NCI-H187 treated with DMSO at 0.1 percent for 48 hours (cell line): ENCODE results near the gene B3GALT5.

ENCODE experiments used
- DNase-seq: peaks from one replicate; lab custom pipeline; 2025; lab: John Stamatoyannopoulos, UW

The B3GALT5 gene

GRCh38 chr21:39696196-39696595, 83.5 kb downstream of the B3GALT5 start:
- no peak for DNase-seq

GRCh38 chr21:39696618-39697017, 83.9 kb downstream of the B3GALT5 start:
- DNase-seq: no peak

- no peak for DNase-seq
Observed at GRCh38 chr21:39700318-39700717, 87.6 kb downstream of the B3GALT5 start.

- DNase-seq: no peak
Observed at GRCh38 chr21:39703578-39703977, 90.8 kb downstream of the B3GALT5 start.

GRCh38 chr21:39705849-39706248, 93.1 kb downstream of the B3GALT5 start:
- no peak for DNase-seq

GRCh38 chr21:39707316-39707715, 94.6 kb downstream of the B3GALT5 start:
- no peak for DNase-seq

GRCh38 chr21:39710866-39711265, 98.1 kb downstream of the B3GALT5 start:
- DNase-seq: no peak

- no peak for DNase-seq
Observed at GRCh38 chr21:39712273-39712672, 99.5 kb downstream of the B3GALT5 start.

GRCh38 chr21:39712976-39713375, 100.2 kb downstream of the B3GALT5 start:
- DNase-seq: peak; percentile 1

GRCh38 chr21:39713905-39714304, 101.2 kb downstream of the B3GALT5 start:
- no peak for DNase-seq

- DNase-seq: no peak
Observed at GRCh38 chr21:39714331-39714730, 101.6 kb downstream of the B3GALT5 start.

GRCh38 chr21:39715804-39716397, 103.2 kb downstream of the B3GALT5 start:
- DNase-seq: no peak

- no peak for DNase-seq
Observed at GRCh38 chr21:39720126-39720778, 107.5 kb downstream of the B3GALT5 start.

GRCh38 chr21:39721885-39722284, 109.1 kb downstream of the B3GALT5 start:
- no peak for DNase-seq
